ENCODE measurements around the gene AFDN.

GRCh38 chr6:167968091-167968490 lies 141.4 kb downstream of the AFDN start:
- no peak for TF ChIP-seq POLR2A (IDR thresholded peaks at IDR 0.05)
- peak in 1 of 6 experiments; percentile 42 for TF ChIP-seq CTCF (IDR thresholded peaks at IDR 0.05)

Data from thyroid gland (tissue), 4 donors.